ENCODE measurements around the gene USPL1.
"Not testable (repeated sequence)": the region's sequence is repeated elsewhere in the genome, so short reads cannot be mapped to it uniquely, and the experiment has no call there.

The USPL1 gene

DNA sequence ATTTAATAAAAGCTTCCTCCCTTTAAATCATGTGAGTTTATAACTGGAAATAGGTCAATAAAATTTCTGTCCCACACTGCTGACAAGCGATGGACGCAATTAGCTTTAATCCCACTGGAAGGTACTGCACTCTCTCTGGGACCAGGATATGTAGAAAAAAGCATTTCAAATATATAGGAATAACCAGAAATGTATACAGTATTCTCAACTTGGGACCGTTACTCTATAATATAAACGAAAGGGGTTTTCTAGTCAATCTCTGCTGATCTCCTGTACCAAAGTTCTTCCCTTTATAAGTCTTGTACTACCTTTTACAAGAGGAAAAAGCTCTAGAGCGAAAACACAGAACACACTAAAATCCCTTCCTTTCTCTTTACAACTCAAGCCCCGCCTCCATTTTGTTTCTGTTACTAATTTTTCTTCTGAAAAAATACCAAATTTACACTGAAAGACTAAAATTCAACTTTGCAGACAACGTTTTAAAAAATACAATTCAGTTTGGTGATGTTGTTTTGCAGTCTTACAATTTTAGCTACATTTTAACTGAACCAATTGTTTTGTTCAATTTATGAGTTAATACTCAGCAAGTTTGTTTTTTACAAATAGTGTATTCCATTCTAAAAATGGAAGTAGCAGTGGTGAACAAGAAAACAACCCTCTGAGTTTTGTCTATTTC, 1.7 kb upstream of the USPL1 start:
- peak; percentile 40 for DNase-seq (ENCODE audit: low spot score)

DNA sequence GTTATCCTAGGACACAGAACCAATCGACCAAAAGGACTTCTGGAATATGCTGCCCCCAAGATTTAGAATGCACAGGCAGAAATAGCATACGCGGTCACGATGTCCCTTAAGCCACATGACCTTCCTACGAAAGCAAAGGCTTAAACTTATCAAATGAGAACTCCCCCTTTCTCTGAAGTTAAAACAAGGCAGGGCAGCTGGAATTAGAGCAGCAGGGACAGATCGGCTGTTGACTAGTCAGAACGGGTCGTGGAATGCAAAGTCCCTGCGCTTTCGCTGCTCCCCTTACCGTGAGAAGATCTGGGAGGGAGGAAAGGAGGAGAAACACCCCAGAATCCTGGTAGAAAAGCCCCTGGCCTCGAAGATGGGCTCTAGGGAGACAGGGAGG, 799 bp upstream of the USPL1 start:
- DNase-seq (ENCODE audit: low spot score): peak; percentile 83

DNA sequence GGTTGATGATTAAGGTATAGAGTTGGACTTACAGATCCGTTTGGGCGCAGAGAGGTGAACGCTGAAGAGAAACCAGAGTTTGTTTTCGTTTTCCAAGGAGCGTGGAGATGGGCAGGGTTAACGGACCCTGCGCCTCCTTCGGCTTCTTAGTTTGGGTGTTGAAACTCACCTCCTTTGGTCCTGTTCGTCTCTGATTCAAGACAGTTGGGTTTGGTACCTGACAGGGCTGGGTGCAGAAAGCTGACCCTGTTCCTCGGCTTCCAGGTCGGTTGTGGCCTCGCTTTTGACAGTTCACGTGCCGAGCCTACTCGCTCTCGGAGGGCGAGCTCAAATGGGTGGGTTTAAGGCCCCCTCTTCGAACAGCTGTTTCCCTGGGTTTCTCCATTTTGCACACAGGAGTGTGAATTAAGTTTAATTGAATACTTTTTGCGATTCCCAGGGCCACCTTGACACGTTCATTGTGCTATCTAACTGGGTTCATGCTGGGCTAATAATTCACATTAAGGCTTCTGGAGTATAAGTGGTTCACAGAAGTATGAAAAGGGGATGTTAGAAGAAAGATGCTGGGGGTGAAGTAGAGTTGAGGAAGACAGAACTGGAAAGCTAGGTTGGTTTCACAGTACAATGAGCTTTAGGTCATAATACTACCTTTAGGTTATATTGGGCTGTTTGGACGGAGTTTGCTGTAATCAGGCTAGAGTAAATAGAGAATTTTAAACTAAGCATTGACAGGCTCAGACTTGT, 638 bp downstream of the USPL1 start:
- no peak for DNase-seq (ENCODE audit: low spot score)

DNA sequence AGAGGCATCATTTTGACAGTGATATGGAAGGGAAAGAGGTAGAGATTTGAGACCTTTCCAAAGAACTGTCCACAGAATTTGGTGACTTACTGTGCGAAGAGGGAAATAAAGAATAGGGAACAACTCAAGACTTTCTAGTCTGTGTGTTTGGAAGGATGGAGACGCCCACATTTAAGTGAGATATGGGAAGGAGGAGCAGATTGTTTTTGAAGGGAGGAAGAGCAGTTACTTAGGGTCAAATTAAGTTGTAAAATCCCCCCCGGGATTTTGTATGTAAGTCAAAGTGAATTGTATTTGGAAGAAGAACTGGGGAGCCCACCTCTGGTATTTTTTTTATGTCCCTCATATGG, 1.2 kb downstream of the USPL1 start:
- no peak for DNase-seq (ENCODE audit: low spot score)

DNA sequence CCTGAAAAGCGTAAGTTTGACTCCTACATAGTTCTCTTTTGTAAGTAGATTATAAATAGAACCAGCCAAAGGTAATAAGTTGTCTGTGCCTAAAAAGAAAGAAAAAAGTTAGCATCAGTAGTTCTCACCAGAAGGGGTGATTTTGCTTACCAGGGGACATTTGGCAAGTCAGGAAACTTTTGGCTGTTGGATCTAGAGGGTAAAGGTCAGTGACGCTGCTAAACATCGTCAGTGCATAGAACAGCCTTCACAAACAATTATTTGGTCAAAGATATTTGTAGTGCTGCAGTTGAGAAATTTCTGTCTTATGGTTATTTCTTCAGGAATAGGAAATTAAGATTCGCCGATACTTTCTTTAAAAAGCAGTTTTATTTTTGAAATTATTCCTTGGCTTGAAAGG, 2.0 kb downstream of the USPL1 start:
- DNase-seq (ENCODE audit: low spot score): no peak

DNA sequence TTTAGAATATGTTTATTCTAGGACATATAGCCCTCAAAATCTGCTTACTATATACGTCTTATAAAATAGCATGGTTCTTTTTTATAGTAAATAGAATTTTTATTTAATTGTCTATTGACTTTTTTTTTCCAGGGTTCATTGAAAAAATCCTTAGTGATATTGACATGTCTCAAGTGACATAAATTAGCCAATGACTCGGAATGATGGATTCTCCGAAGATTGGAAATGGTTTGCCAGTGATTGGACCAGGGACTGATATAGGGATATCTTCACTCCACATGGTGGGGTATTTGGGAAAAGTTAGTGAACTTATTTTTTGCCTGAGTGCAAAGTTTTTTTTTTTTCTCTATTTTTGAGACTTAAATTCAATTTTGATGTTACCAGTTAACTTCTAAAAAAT, 3.2 kb downstream of the USPL1 start:
- DNase-seq (ENCODE audit: low spot score): no peak

DNA sequence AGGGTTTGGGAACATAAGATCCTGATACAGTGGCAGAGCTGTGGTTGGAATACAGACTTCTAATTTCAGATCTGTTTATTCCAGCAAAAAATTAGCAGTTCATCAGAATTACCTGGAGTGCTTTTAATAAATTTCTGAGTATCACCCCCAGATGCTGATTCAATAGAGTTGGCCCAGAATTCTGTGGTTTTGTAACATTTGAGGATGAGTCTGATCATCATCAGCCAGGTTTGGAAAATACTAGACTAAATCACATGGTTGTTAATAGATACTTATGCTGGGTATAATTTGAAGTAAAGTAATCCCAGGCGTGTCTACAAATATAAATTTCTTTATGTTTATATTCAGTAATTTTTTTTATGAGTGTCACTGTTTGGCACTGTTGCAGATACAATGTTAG, 4.8 kb downstream of the USPL1 start:
- no peak for DNase-seq (ENCODE audit: low spot score)

DNA sequence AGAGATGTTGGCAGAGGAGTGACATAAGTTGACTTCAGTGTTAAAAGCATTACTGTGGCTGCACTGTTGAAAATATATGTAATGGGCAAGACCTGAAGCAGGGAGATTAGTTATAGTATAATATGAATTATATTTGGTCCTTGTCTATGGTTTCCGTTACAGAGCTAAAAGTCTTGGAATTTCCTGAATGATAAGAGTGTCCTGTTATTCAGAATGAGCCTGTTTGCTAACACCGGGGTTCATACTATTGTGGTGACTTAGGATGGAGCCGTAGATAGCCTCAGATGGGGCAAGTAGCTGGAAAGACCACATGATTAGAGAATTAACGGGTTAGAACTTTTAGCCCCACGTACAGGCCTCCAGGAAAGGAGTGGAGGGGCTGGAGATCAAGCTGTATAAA, 5.7 kb downstream of the USPL1 start:
- no peak for DNase-seq (ENCODE audit: low spot score)

DNA sequence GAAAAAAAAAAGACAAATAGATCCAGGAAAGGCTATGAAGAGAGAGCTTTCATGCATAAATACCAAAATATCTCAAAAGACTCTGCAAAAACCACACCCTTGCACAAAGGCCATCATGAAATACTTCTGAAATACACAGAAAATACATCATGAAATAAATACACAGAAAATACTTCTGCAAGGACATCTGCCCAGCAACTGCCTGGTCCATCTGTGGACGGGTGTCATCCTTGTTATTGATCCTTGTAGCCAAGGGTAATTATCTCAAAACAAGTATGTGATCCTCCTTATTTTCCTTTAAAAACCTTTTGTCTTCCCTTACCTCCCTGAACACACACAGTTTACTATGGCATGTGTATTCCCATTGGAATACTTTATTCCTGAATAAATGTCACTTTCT, 6.9 kb downstream of the USPL1 start:
- no peak for DNase-seq (ENCODE audit: low spot score)

DNA sequence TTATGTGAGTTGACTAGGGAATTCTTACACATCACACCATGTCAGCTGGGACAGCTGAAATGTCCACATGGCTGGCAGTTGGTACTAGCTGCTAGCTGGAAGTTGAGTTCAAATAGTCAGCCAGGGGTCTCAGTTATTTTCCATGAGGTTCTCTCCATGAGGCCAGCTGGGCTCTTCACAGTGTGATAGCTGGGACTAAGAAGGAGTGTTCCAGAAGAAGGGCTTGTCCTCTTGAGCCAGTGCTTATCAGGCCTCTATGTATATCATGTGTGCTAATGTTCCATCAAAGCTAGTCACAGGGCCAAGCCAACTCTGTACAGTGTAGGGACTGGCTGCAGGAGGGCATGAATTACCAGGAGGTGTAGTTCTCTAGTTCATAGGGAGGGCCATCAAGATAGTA, 11.8 kb downstream of the USPL1 start:
- no peak for DNase-seq (ENCODE audit: low spot score)

DNA sequence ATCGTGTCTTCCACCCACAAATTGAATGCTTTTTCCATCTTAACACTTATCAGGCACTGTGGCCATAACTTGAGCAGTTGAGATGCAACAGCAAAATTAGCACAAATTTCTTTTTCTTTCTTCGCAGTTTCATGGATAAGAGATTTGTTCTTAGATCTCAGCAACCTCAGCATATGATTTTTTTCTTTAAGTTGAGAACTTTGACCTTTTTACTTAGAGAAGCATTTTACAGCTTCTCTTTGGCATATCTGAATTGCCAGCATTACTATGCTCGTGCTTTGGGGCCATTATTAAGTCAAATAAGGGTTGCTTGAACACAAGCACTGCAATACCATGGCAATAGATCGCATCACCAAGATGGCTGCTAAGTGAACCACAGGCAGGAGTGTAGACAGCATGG, 16.1 kb downstream of the USPL1 start:
- DNase-seq (ENCODE audit: low spot score): no peak

DNA sequence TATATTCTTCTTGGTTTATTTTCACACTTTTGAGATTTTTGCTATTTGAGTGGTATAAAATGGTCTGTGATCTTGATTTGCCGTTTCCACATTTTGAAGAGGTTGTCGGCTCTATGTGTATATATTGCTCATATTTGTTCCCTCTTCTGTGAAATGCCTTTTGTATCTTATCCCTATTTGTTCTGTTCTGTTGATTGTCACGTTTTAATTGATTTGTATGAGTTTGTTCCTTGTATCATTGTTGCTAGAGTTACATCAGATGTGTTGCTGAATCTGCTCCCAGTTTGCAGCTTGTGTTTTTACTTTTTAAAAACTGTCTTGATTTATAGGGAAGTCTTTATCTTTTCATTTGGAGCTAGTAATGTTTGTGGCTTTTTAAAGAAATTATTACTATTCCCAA, 17.1 kb downstream of the USPL1 start:
- DNase-seq (ENCODE audit: low spot score): no peak

DNA sequence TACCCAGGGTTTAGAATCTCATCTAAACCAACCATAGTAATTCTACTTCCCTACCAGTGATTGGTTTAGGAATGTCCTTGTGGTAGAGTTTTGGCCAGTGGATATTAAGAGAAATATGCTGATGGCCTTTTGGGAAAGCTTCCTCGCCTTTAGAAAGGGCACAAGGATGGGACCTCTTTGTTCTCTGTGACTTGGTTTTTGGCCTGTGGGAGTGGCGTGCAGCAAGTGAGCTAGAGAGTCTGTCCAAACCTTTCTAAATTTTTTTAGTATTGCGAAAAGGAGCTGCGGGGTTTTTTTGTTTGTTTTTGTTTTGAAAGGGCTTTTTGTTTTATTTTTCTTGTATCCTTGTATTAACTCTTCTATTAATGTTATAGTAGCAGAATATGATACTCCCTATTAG, 20.6 kb downstream of the USPL1 start:
- DNase-seq (ENCODE audit: low spot score): no peak

DNA sequence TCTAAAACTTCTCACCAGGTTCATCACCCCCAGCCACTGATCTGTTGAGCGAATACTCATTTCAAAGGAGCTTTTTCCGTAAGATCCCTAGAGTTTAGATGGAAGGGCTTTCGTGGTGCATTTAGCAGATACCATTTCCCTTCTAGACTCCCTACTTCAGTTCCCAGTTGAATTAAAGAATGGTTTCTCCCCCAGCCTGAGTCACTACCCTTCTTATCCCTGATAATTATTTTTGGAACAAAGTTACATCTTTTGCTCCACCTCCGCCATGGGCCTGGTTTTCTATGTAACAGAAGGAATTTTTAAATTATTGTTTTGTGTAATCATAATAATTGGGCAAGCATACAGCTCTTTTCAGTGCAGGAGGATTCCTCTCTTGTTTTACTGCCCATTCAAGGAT, 22.0 kb downstream of the USPL1 start:
- no peak for DNase-seq (ENCODE audit: low spot score)

DNA sequence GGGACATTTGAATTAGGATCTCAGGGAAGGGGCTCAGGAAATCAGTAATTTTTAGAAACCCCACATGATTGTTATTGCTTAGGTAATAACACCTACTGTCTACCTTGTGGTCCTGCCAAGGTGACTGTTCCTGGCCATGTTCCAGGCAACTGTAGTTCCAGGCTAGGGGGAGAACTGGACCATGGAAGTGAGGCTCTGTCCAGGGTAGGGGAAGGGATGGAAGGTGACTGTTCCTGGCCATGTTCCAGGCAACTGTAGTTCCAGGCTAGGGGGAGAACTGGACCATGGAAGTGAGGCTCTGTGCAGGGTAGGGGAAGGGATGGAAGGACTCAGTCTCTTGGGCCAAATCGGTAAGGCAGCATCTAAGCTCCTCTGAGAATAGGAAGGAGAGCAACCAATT, 23.5 kb downstream of the USPL1 start:
- not testable (repeated sequence) for DNase-seq (ENCODE audit: low spot score)

DNA sequence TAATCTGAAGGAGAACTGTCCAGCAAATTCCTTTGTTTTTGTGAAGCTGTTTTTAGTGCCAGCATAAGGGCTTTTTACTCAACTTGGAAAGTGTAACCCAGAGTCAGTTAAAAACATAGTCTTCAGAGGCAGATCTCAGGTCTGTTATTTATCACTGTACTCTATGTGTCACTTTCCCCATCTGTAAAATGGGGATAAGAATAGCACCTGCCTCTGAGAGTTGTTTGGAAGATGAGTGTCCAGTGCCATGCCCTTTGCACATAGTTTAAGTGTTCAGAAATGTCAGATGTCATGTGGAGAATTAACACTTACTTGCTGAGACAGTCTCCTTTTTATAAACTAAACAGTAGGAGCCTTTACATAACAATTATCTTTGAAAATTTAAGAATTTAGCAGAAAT, 27.9 kb downstream of the USPL1 start:
- DNase-seq (ENCODE audit: low spot score): no peak

DNA sequence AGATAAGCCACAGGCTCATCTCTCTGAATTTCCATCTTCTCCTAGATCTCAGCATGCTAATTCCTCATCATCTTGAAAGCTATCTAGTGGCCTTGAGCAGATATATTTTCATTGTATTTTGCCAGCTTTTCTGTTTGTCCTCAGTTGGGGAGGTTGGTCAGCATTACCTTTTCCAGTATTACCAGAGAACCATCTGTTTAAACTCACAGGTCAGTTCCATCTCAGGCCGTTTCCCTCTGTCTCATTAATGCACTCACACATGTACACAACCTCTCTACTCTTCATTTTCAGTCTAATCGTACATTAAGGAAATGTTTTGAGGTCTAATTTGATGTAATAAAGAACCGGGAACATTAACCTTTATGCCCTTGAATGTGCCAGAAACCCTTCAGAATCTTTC, 29.7 kb downstream of the USPL1 start:
- DNase-seq (ENCODE audit: low spot score): no peak

DNA sequence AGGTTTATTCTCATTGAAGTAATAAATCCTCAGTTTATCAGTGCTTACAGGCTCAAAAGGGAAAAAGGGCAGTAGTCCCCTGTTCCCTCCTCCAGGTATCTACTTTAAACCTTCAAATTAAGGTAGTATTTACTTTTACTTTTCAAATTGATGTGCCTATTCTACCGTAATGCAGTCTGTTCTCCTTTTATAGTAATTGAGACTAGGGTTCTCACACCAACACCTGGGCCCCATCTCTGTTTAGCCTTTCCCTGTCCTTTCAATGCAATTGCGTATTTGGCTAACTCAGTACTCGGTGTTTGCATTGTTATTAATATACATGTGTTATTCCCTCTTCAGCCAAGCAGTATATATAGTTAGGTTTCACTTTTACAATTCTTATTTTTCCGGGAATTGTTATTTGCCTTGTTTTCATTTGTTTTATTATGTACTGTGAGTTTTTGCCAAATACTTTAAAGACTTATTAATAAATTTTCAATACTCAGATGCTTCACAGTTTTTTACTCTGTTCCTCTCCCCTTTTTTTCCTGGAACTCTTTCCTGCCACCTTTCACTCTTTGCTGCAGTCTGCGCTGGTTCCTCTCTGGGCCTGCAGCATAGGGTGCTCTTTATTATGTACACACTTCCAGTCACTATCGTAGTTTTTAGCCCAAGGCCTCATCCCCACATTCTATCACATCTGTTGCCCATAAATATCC, 30.3 kb downstream of the USPL1 start:
- no peak for DNase-seq (ENCODE audit: low spot score)

DNA sequence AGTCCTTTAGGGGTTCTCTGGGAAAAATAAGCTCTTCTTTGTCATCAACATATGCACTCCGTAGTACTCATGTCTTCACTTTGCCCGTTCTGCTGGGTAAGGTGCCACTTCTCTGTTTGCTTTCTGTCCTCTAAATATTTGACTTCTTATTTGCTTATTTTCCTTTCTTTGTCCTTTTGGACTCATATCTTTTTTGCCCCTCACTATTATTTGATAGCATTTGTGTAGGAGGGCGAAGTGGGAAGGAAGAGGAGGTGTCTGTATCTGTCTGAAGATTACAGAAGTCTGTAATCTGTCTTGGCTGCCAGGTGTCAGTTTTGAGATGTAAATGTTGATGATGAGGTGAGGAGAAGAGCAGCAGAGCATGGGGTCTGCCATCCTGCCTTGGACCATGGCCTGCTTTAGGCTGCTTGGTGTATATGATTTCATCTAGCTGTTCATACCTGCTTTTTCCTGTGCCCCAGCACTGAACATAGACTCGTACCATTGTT, 30.8 kb downstream of the USPL1 start:
- no peak for DNase-seq (ENCODE audit: low spot score)

DNA sequence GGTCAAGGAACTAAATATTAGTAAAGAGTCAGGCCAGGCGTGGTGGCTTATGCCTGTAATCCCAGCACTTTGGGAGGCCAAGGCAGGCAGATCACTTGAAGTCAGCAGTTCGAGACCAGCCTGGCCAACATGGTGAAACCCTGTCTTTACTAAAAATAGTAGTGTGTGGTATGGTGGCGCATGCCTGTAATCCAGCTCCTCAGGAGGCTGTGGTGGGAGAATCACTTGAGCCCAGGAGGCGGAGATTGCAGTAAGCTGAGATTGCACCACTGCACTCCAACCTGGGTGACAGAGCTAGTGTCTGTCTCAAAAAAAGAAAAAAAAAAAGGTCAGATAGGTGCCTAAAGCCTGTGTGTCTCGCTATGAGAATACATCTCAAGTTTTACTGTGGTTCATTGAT, 33.9 kb downstream of the USPL1 start:
- not testable (repeated sequence) for DNase-seq (ENCODE audit: low spot score)

DNA sequence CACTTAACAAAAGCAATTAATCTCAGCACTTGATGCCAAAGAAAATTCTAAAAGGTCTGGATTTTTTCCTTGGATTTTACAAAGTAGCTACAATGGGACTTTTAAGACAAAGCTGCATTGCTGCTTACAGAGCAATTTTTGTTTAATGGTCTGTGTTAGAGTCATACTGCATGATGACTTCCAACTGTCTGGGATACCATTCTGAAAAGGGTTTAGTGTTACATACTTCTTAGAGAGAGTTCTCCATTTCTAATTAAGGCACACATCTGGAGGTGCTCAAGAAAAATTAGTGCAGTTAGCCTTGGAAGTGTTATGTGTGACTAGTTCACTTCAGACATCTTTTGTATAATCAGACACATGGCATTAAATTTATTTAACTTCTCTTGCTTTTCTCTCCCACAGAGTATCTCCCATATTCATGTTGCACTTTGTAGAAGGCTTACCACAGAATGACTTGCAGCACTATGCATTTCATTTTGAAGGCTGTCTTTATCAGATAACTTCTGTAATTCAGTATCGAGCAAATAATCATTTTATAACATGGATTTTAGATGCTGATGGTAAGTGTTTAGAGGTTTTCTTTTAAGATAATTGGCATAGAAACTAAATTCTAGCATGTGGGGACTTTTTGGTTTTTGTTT, 35.1 kb downstream of the USPL1 start:
- DNase-seq (ENCODE audit: low spot score): no peak

DNA sequence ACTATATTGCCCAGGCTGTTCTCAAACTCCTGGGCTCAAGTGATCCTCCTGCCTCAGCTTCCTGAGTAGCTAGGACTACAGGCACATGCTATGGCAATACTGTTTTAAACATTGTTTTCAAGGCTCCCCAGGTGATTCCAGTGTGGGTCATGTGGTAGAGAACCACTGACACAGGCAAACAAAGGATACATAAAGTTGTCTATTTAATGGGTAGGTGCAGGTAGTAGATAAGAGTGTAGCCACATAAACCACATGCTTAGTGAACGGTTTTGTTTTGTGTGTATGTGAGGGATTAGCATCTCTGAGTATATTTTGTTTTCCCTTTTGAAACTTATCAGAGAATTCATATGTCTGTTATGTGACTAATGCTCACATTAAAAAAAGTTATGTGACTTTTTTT, 36.7 kb downstream of the USPL1 start:
- DNase-seq (ENCODE audit: low spot score): no peak

DNA sequence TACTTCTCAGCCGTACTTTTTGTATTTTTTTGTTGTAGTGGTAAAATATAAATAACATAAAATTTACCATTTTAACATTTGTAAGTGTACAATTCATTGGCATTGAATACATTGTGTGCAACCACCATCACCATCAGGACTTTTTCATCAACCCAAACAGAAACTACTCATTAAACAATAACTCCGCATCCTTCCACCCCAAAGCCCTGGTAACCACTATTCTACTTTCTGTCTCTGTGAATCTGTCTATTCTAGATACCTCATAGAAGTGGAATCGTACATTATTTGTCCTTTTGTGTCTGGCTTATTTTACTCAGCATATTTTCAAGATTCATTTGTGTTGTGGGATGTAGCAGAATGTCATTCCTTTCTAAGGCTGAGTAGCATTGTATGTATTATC, 38.5 kb downstream of the USPL1 start:
- DNase-seq (ENCODE audit: low spot score): no peak
